Neutrophil (primary cell): ENCODE measurements around the gene PREX1.

Source experiments
- H3K27ac ChIP-seq: fragments of 200-600 bp; sonication (generic); 2 replicates; pipeline ENCODE4 v1.5.1; 2016; ENCODE audit warnings: mild to moderate bottlenecking, moderate library complexity
- H3K27me3 ChIP-seq: fragments of 200-600 bp; sonication (generic); 2 replicates; pipeline ENCODE4 v1.6.0; 2016; ENCODE audit warnings: mild to moderate bottlenecking
- H3K36me3 ChIP-seq: fragments of 200-600 bp; sonication (generic); 2 replicates; pipeline ENCODE4 v1.5.1; 2017
- H3K4me1 ChIP-seq, 2 experiments: fragments of 200-600 bp in 1 of 2; sonication (generic) in 1 of 2; 1 replicate in 1 of 2; 2 replicates in 1 of 2; pipeline versions ENCODE4 v1.5.1 to v1.6.1; 2013 to 2016; ENCODE audit warnings: low read depth in 1 of 2, low read length in 1 of 2, mild to moderate bottlenecking in 1 of 2, moderate library complexity in 1 of 2; ENCODE audit not compliant: control insufficient read depth in 1 of 2, insufficient read depth in 1 of 2
- H3K4me3 ChIP-seq, 2 experiments: fragments of 200-600 bp in 1 of 2; sonication (generic) in 1 of 2; 1 replicate in 1 of 2; 2 replicates in 1 of 2; pipeline ENCODE4 v1.5.1; 2013 to 2016; ENCODE audit warnings: low read depth in 1 of 2, low read length in 1 of 2, mild to moderate bottlenecking in 1 of 2, moderate library complexity in 1 of 2
- H3K9me3 ChIP-seq: fragments of 200-600 bp; sonication (generic); 2 replicates; pipeline ENCODE4 v1.5.1; 2016
- TF ChIP-seq, protein P1 (sequence below): fragments of 200-600 bp; sonication (generic); IDR thresholded peaks from 2 replicates; pipeline ENCODE4 v1.5.1; 2016; ENCODE audit warnings: antibody characterized with exemption

The PREX1 gene

DNA sequence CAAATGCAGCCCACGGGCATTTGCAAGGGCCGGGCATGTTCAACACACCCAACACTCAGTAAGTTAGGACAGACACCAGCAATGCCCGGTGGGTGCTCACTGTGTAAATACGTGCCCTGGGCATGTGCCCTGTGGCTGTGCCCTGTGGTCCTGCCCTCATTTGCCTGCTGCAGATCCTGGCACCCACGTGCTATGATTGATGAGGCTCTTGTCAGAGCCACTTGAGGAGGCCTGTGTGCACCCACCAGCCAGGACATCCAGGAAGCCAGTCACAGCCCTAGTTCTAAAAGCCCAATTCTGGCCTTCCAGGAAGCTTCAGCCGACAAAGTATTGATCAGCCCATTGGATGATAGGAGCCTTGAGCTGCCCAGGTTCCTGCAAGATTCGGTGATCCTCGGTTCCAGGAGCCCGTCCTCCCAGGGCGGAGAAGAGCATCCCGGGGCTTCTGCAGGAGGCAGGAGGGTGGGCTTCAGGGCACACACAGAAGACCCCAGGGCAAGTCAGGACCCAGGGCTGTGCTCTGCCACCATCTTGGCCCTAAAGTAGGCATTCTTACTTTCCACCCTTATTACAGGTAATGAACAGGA lies 223.9 kb downstream of the PREX1 start:
- Histone ChIP-seq H3K27ac (no peak overlapping the region), H3K9me3 (no peaks in the 10 kb centered on the region), H3K27me3 (no peaks in the 10 kb centered on the region), H3K4me1 (no peaks in the 10 kb centered on the region), H3K36me3 (no peaks in the 10 kb centered on the region), H3K4me3 (no peak overlapping the region)
- TF ChIP-seq, protein P1, sequence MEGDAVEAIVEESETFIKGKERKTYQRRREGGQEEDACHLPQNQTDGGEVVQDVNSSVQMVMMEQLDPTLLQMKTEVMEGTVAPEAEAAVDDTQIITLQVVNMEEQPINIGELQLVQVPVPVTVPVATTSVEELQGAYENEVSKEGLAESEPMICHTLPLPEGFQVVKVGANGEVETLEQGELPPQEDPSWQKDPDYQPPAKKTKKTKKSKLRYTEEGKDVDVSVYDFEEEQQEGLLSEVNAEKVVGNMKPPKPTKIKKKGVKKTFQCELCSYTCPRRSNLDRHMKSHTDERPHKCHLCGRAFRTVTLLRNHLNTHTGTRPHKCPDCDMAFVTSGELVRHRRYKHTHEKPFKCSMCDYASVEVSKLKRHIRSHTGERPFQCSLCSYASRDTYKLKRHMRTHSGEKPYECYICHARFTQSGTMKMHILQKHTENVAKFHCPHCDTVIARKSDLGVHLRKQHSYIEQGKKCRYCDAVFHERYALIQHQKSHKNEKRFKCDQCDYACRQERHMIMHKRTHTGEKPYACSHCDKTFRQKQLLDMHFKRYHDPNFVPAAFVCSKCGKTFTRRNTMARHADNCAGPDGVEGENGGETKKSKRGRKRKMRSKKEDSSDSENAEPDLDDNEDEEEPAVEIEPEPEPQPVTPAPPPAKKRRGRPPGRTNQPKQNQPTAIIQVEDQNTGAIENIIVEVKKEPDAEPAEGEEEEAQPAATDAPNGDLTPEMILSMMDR, result no peak

DNA sequence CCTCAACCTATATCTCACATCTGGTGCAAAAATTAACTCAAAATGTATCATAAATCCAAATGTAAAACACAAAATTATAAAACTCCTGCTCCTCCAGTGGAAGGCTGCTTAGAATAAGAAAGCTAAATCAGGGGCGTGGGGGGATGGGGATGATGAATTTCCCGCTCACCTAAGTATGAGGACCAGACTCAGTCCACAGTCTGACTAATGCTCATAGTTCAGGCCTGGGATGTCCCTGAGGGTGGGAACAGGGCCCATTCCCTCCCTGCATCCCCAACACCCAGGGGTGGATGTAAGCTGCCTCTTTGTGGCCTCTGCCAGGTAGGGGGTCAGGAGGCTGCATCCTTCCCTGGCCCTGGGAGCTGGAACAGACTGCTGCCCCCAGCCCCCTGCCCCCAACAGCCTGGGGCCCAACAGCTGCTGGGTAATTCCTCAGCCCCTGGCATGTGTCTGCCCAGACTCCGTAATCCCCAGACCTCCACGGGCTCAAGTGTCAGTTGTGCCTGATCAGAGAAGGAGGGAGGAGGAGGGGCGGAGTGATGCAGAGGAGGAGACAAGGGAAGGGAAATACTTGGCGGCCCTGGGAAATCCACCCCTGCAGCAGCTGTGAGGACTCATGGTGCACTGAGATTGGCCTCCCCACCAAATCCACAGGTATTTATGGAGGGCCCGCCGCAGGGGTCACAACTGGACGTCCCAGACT lies 224.5 kb downstream of the PREX1 start:
- no peaks in the 10 kb centered on the region for H3K4me1 ChIP-seq
- TF ChIP-seq, protein P1, result no peak
- no peaks in the 10 kb centered on the region for H3K27me3 ChIP-seq
- no peak overlapping the region for H3K4me3 ChIP-seq
- H3K9me3 ChIP-seq, result no peaks in the 10 kb centered on the region
- no peaks in the 10 kb centered on the region for H3K36me3 ChIP-seq
- H3K27ac ChIP-seq, result no peak overlapping the region

DNA sequence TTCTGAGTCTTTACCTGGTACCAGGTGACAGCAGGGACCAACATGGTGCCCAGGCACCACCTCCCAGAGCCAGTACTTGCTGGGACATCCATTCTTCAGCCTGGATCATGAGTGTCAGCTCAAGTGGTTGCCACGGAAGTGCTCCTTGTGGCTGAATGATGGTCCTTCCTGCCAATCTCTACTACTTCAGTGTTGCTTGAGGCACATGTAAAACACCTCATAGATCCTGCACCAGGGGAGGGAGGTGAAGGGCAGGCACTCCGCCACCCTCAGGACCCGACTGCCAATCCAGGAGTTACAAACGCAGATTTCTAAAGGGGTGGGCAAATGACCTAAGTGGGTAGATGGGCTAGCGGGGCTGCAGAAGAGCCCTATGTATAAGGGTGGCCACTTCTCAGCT lies 226.0 kb downstream of the PREX1 start:
- H3K27ac ChIP-seq, result no peak overlapping the region
- no peaks in the 10 kb centered on the region for H3K9me3 ChIP-seq
- no peaks in the 10 kb centered on the region for H3K27me3 ChIP-seq
- no peak overlapping the region for H3K4me3 ChIP-seq
- H3K4me1 ChIP-seq, result no peaks in the 10 kb centered on the region
- TF ChIP-seq, protein P1, result no peak
- H3K36me3 ChIP-seq, result no peaks in the 10 kb centered on the region

DNA sequence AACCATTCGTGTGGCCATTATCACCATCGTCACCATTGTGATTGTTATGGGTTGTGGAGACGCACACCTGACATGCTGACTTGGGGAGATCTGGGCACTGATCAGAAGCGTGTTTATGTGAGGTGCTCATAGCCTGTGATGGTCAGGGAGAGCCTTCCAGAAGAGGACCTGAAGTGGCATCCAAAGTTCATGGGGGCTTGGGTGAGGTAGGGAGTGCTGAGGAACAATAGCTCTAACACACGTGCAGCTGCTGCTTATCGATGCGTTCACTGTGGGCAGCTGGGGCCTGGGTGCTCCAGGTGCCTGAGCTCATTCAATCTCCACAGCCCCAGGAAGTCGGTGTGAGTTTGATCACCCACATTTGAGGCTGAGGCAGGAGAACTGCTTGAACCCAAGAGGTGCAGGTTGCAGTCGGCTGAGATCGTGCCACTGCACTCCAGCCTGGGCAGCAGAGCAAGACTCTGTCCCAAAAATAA lies 227.3 kb downstream of the PREX1 start:
- H3K4me1 ChIP-seq, result no peaks in the 10 kb centered on the region
- H3K4me3 ChIP-seq, result no peak overlapping the region
- H3K27me3 ChIP-seq, result no peaks in the 10 kb centered on the region
- TF ChIP-seq, protein P1, result no peak
- no peak overlapping the region for H3K27ac ChIP-seq
- no peaks in the 10 kb centered on the region for H3K36me3 ChIP-seq
- no peaks in the 10 kb centered on the region for H3K9me3 ChIP-seq

DNA sequence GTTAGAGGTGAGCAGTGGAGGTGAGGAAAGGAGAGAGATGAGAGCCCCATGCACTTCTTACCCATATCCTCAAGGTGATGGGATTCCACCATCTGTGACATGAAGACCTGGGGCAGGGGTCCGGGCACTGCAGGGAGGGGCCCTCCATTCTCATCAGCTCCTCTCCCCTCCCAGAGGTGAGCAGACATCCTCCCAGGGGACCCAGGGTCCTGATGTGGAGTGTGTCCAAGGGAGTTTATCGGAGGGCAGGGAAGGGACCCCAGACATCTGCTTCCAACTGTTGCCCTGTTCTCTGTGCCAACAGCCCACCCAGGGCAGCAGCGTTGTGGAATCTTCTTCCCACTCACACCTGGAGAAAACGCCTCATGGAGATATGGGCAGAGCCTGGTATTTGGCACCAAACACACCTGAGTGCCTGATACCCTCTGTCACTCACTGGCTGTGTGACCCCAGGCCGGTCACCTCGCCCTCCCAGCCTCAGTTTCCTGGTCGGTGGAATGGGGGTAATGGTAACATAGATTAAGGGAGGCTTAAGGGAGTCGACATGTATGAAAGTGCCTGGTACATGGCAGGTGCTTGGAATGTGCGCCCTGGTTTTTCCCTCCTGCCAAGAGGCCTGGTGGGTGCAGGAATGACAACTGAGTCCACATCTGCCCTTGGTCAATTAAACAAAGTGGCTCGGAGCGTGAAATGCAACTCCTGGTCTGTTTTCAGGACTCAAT lies 227.9 kb downstream of the PREX1 start:
- Histone ChIP-seq H3K9me3 (no peaks in the 10 kb centered on the region), H3K4me3 (no peak overlapping the region), H3K4me1 (no peaks in the 10 kb centered on the region), H3K27me3 (peaks cover 3% of the 10 kb centered on the region), H3K27ac (no peak overlapping the region), H3K36me3 (no peaks in the 10 kb centered on the region)
- TF ChIP-seq, protein P1, result no peak
